ENCODE results near the gene LDLR.

Gene LDLR

DNA sequence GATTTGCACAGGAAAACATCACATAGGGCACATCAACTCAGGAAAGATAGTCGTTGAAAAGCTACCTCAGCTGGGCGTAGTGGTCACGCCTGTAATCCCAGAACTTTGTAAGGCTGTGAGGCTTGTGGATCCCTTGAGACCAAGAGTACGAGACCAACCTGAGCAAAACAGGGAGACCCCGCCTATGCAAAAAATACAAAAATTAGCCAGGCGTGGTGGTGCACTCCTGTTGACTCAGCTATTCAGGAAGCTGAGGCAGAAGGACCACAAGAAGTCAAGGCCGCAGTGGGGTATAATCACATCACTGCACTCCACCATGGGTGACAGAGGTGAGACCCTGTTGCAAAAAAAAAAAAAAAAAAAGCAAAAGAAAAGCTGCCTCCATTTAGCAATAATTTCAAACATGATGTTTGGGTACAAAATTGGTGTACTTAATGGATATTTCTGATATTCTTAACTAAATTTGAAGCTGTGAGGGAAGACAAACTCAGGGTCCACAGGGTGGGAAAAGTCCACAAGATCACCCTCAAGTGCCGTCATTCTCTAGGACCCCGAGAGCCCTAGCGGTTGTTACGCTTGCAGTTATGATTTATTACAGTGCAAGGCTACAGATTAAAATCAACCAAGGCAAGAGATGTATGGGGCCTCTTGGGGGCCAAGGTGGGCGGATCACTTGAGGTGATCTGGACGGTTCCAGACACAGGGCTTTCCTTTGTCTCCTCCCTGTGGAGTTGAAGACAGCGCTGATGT is 42.5 kb upstream of the LDLR start:
- DNase-seq (ENCODE audit: low read depth): no peak
- no peak overlapping the region for H3K4me3 ChIP-seq (ENCODE audit: low read depth, low read length)
- TF ChIP-seq, protein P1, sequence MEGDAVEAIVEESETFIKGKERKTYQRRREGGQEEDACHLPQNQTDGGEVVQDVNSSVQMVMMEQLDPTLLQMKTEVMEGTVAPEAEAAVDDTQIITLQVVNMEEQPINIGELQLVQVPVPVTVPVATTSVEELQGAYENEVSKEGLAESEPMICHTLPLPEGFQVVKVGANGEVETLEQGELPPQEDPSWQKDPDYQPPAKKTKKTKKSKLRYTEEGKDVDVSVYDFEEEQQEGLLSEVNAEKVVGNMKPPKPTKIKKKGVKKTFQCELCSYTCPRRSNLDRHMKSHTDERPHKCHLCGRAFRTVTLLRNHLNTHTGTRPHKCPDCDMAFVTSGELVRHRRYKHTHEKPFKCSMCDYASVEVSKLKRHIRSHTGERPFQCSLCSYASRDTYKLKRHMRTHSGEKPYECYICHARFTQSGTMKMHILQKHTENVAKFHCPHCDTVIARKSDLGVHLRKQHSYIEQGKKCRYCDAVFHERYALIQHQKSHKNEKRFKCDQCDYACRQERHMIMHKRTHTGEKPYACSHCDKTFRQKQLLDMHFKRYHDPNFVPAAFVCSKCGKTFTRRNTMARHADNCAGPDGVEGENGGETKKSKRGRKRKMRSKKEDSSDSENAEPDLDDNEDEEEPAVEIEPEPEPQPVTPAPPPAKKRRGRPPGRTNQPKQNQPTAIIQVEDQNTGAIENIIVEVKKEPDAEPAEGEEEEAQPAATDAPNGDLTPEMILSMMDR (IDR thresholded peaks at IDR 0.05; ENCODE audit: low read depth, low read length): no peak
- no peak for TF ChIP-seq POLR2A (IDR thresholded peaks at IDR 0.05; ENCODE audit: extremely low read depth, insufficient read length)
- TF ChIP-seq, protein P2, sequence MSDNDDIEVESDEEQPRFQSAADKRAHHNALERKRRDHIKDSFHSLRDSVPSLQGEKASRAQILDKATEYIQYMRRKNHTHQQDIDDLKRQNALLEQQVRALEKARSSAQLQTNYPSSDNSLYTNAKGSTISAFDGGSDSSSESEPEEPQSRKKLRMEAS (IDR thresholded peaks at IDR 0.05; ENCODE audit: low read depth, low read length): no peak
- TF ChIP-seq MYC (IDR thresholded peaks at IDR 0.05; ENCODE audit: low read depth, low read length): no peak

DNA sequence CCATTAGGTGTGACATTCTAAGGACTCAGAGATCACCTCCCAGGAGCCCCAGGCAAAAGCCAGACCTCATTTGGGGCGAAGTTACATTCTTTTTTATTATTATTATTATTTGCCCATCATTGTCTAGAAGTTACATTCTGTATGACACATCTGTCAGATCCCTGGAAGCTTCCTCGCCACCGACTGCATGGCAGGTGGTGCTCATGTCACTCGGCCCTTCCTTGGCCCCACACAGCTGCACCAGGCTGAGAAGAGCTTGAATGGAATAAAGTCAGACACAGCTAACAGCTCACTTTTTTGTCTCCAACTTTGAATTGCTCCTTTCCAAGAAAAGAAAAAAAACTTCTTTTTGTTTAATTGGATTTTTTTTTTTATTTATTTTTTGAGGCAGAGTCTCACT is 41.4 kb upstream of the LDLR start:
- no peak for DNase-seq (ENCODE audit: low read depth)
- no peak overlapping the region for H3K4me3 ChIP-seq (ENCODE audit: low read depth, low read length)
- TF ChIP-seq MYC (IDR thresholded peaks at IDR 0.05; ENCODE audit: low read depth, low read length) (no peak), POLR2A (IDR thresholded peaks at IDR 0.05; ENCODE audit: extremely low read depth, insufficient read length) (no peak)
- TF ChIP-seq, protein P1 (IDR thresholded peaks at IDR 0.05; ENCODE audit: low read depth, low read length): no peak
- TF ChIP-seq, protein P2 (IDR thresholded peaks at IDR 0.05; ENCODE audit: low read depth, low read length): no peak

DNA sequence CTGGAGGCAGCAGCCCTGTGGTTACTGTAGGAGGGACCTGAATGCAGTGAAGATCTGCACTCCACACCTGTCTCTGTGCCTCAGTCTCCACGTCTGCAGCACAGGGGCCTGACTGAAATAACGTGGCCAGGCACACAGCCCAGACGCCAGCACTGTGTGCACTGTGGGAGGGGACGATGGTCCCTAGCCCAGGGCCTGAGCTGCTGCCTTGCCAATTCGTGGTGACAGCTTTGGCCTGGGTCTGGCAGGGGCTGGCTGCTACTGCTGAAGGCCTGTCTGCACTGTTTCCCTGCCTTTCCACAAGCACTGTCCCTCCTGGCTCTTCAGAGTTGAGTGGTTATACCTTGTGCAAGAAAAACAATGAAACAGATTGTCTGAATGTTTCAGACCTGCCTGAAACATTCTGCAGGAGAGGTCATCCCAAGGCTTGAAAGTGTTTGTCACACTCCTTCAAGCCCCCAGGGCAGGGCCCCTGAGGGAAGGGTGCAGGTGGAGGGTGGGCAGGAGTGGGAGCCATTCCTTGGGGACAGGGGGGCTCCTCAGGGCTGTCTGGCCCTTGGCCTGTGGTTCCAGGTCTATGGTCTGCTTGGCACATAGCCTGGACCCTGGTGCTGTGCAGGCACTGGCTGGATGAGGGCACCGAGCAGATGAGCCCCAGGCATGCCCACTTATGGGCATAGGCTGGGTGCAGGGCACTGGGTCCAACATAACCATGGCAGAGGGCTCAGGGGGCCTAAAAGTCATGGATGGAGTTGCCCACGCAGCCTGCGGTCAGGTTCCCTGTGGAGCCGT is 38.7 kb upstream of the LDLR start:
- no peak overlapping the region for H3K4me3 ChIP-seq (ENCODE audit: low read depth, low read length)
- no peak for DNase-seq (ENCODE audit: low read depth)
- TF ChIP-seq MYC (IDR thresholded peaks at IDR 0.05; ENCODE audit: low read depth, low read length): no peak
- no peak for TF ChIP-seq POLR2A (IDR thresholded peaks at IDR 0.05; ENCODE audit: extremely low read depth, insufficient read length)
- TF ChIP-seq, protein P2 (IDR thresholded peaks at IDR 0.05; ENCODE audit: low read depth, low read length): no peak
- TF ChIP-seq, protein P1 (IDR thresholded peaks at IDR 0.05; ENCODE audit: low read depth, low read length): no peak

DNA sequence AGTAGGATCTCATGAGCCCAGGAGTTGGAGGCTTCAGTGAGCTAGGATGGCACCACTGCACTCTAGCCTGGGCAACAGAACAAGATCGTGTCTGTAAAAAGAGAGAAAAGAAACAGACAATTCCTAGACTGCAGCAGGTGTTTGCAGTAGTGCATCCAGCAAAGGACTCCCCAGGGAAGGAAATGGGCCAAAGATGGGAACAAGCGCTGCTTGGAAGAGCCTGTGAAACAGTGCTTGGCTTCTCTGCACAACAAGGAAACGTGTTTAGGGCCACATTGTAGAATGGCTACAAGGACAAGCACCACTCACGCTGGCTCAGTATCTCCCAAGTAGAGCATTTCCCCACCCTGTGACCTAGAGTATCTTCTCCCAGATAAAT is 35.5 kb upstream of the LDLR start:
- TF ChIP-seq, protein P1 (IDR thresholded peaks at IDR 0.05; ENCODE audit: low read depth, low read length): no peak
- TF ChIP-seq MYC (IDR thresholded peaks at IDR 0.05; ENCODE audit: low read depth, low read length): no peak
- TF ChIP-seq POLR2A (IDR thresholded peaks at IDR 0.05; ENCODE audit: extremely low read depth, insufficient read length): no peak
- TF ChIP-seq, protein P2 (IDR thresholded peaks at IDR 0.05; ENCODE audit: low read depth, low read length): no peak
- no peak overlapping the region for H3K4me3 ChIP-seq (ENCODE audit: low read depth, low read length)

DNA sequence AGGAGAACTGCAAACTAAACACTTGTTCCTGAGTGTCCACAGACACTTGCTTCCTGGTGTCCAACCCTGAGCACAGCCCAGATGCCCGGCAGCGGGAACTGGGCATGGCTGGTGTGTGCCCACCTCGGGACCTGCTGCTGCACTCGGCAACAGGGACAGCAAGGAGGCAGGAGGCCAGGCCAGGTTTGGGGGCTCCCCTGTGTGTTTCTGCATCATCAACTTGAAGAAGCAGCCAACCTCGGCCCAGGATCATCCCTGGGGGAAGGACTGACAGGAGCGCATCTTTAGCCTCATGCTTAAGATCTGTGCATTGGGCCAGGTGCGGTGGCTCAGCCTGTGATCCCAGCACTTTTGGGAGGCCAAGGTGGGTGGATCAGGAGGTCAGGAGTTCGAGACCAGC is 35.1 kb upstream of the LDLR start:
- H3K4me3 ChIP-seq (ENCODE audit: low read depth, low read length): no peak overlapping the region
- DNase-seq (ENCODE audit: low read depth): no peak
- TF ChIP-seq, protein P1 (IDR thresholded peaks at IDR 0.05; ENCODE audit: low read depth, low read length): no peak
- TF ChIP-seq POLR2A (IDR thresholded peaks at IDR 0.05; ENCODE audit: extremely low read depth, insufficient read length) (no peak), MYC (IDR thresholded peaks at IDR 0.05; ENCODE audit: low read depth, low read length) (no peak)
- TF ChIP-seq, protein P2 (IDR thresholded peaks at IDR 0.05; ENCODE audit: low read depth, low read length): no peak

More for the DNA sequence above, 35.5 kb upstream of the LDLR start:
- DNase-seq (ENCODE audit: low read depth): no peak

Measured in NB4 (cell line).